ENCODE results near the gene A1CF.
A peak's percentile ranks its signal among the peaks of the same experiment; 100 is the strongest.

The A1CF gene

DNA sequence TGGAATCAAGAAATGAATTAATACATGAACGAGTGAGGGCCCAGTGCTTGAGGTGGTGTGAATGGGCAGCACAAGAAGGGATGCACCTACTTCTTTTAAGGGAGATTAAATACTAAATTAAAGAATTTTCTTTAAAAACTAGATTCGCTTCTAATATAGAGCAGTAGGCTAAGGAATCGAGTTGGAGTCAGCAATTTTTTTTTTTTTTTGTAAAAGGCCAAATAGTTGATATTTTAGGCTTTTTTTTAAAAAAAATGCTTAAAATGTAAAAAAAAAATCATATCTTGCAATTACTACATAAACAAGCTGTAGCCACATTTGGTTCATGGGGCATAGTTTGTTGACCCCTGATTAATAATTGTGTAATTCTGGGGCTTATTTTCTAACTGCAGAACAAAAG lies 31.9 kb downstream of the A1CF start:
- in situ Hi-C loops (cut with HindIII; ENCODE audit: low pct_unique_long_range_greater_than_20kb, low sequenced_read_pairs) = no loop called here
- no peak for DNase-seq (ENCODE audit: low read depth in 1 of 2, low spot score in 1 of 2)
- no peak for TF ChIP-seq JUND (IDR thresholded peaks at IDR 0.05; ENCODE audit: low read depth)

- no peak for DNase-seq (ENCODE audit: low read depth in 1 of 2, low spot score in 1 of 2)
- no peak for TF ChIP-seq JUND (IDR thresholded peaks at IDR 0.05; ENCODE audit: low read depth)
- in situ Hi-C loops (cut with HindIII; ENCODE audit: low pct_unique_long_range_greater_than_20kb, low sequenced_read_pairs) = no loop called here
Measured at GRCh38 chr10:50851884-50852671, 33.3 kb downstream of the A1CF start.

- TF ChIP-seq JUND (IDR thresholded peaks at IDR 0.05; ENCODE audit: low read depth) = no peak
- DNase-seq (ENCODE audit: low read depth in 1 of 2, low spot score in 1 of 2) = no peak
- in situ Hi-C loops (cut with HindIII; ENCODE audit: low pct_unique_long_range_greater_than_20kb, low sequenced_read_pairs) = no loop called here
Measured at GRCh38 chr10:50850578-50851230, 34.7 kb downstream of the A1CF start.

- DNase-seq (ENCODE audit: low read depth in 1 of 2, low spot score in 1 of 2) = no peak
- in situ Hi-C loops (cut with HindIII; ENCODE audit: low pct_unique_long_range_greater_than_20kb, low sequenced_read_pairs) = no loop called here
- no peak for TF ChIP-seq JUND (IDR thresholded peaks at IDR 0.05; ENCODE audit: low read depth)
Measured at GRCh38 chr10:50846753-50847152, 38.7 kb downstream of the A1CF start.

- in situ Hi-C loops (cut with HindIII; ENCODE audit: low pct_unique_long_range_greater_than_20kb, low sequenced_read_pairs) = no loop called here
- no peak for DNase-seq (ENCODE audit: low read depth in 1 of 2, low spot score in 1 of 2)
- TF ChIP-seq JUND (IDR thresholded peaks at IDR 0.05; ENCODE audit: low read depth) = no peak
Measured at GRCh38 chr10:50837095-50837494, 48.3 kb downstream of the A1CF start.

DNA sequence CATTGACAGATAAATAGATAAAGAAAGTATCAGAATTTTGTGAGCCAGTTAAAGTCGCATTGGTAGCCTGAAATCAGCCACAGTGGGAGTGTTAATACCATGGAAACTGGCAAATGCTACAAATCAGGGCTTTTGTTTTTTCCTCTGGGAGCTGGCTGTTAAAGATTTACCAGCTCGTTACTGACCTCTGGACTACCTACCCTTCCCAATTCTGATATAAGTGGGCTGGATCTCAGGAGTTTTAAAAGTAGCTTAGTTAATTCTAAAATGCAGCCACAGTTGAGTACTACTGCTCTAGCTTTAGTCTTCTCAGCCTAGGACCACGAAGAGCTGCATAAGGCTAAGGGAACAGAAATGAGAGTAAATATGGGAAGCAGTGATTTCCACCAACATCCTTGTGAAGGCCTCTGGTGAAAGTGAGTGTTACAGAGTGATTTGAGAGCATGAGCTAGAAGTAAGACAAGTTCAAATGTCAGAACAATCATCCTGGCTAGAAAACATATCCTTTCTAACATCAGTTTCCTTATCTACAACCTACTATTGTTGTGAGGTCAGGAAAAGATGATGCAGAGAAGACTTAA lies 53.2 kb downstream of the A1CF start:
- in situ Hi-C loops (cut with HindIII; ENCODE audit: low pct_unique_long_range_greater_than_20kb, low sequenced_read_pairs) = no loop called here
- no peak for DNase-seq (ENCODE audit: low read depth in 1 of 2, low spot score in 1 of 2)
- no peak for TF ChIP-seq JUND (IDR thresholded peaks at IDR 0.05; ENCODE audit: low read depth)

- in situ Hi-C loops (cut with HindIII; ENCODE audit: low pct_unique_long_range_greater_than_20kb, low sequenced_read_pairs) = no loop called here
- no peak for TF ChIP-seq JUND (IDR thresholded peaks at IDR 0.05; ENCODE audit: low read depth)
- no peak for DNase-seq (ENCODE audit: low read depth in 1 of 2, low spot score in 1 of 2)
Measured at GRCh38 chr10:50830066-50830465, 55.4 kb downstream of the A1CF start.

DNA sequence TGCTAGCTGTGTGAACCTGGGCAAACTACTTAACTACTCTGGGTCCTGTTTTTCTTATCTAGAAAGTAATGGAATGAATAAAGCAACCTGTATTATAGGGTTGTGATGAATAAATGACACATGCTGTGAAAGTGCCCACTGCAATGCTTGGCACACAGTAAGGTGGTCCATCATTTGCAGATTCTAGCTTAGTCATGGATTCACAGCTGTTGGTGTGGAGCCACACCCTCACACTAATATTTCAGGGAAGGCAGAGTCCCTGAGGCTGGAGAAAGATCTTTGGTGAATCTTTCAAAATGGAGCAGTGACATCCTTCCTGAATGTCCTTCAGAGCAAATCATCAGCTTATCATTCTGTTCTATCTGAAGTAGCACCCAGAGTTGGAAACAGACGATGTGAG lies 60.6 kb downstream of the A1CF start:
- no peak for DNase-seq (ENCODE audit: low read depth in 1 of 2, low spot score in 1 of 2)
- TF ChIP-seq JUND (IDR thresholded peaks at IDR 0.05; ENCODE audit: low read depth) = no peak
- in situ Hi-C loops (cut with HindIII; ENCODE audit: low pct_unique_long_range_greater_than_20kb, low sequenced_read_pairs) = no loop called here

DNA sequence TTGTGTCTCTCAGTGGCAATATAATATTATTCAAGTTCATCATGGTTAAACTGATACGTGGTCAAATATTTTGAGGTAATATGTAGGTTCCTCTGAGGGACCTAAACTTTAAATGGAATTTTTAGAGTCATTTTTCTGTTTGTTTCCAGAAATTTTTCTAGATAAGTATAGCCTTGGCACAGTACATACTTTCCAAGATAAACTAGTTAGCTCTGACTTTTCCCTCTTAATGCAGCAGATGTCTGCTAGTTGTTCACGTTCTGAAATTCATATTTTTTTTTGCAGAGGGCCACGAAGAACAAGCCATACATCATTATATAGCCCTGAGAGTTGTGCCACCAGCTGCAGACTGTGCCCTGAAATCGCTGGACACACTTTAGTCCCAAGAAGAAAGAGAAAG lies 61.6 kb downstream of the A1CF start:
- no peak for TF ChIP-seq JUND (IDR thresholded peaks at IDR 0.05; ENCODE audit: low read depth)
- no peak for DNase-seq (ENCODE audit: low read depth in 1 of 2, low spot score in 1 of 2)
- in situ Hi-C loops (cut with HindIII; ENCODE audit: low pct_unique_long_range_greater_than_20kb, low sequenced_read_pairs) = no loop called here

DNA sequence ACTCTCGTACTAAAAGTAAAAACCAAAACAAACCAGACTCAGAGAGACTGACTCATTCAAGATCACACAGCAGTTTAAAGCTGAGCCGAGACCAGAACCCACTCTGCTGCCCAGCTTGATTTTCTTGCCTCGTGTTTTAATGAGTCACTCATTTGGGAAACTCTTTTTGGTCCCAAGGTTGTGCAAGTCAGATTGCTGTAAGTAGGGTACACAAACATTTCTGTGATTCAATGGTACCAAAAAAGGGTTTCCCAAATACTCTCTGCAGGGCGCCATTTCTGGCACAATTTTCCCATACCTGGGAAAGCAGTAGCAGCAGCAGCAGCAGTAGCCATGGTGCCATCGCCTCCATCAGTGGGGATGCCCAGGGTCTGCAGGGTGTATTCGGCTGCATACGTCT lies 75.8 kb downstream of the A1CF start:
- no peak for TF ChIP-seq JUND (IDR thresholded peaks at IDR 0.05; ENCODE audit: low read depth)
- in situ Hi-C loops (cut with HindIII; ENCODE audit: low pct_unique_long_range_greater_than_20kb, low sequenced_read_pairs) = no loop called here
- no peak for DNase-seq (ENCODE audit: low read depth in 1 of 2, low spot score in 1 of 2)

- DNase-seq (ENCODE audit: low read depth in 1 of 2, low spot score in 1 of 2) = no peak
- in situ Hi-C loops (cut with HindIII; ENCODE audit: low pct_unique_long_range_greater_than_20kb, low sequenced_read_pairs) = no loop called here
- no peak for TF ChIP-seq JUND (IDR thresholded peaks at IDR 0.05; ENCODE audit: low read depth)
Measured at GRCh38 chr10:50807851-50808776, 77.3 kb downstream of the A1CF start.

DNA sequence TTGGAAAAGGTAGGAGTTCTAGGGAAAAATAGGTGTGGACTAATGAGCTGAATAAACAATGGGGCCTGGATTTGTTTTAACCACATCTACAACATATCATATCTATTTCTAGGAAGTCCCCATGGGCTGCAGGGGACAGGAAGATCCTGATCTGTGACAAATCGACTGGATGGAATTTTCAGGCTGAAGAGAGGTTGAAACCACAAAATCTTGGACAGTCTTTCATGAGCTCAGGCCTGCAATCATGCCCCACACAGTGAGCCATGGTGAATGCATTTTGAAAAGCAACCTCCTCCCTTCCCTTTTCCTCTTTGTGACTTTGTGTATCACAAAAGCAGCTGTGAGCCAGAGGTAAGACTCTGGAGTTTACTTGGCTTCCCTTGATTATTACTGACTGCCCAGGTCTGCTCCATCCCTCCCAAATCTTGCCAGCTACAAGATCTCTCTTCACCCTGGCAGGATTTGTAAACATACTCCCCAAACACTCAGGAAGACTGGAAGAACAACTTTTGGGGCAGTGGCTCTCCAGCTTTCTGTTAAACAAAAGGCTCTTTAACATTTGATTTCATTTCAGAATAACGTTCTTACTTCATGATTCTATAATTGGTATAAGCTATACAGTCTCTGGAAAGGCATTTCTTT lies 79.3 kb downstream of the A1CF start:
- no peak for TF ChIP-seq JUND (IDR thresholded peaks at IDR 0.05; ENCODE audit: low read depth)
- peak in 1 of 2 experiments; percentile 51 for DNase-seq (ENCODE audit: low read depth in 1 of 2, low spot score in 1 of 2)
- in situ Hi-C loops (cut with HindIII; ENCODE audit: low pct_unique_long_range_greater_than_20kb, low sequenced_read_pairs) = no loop called here
